HG02943 (cell line): ENCODE data around the gene C16orf54.
A peak's percentile ranks its signal among the peaks of the same experiment; 100 is the strongest.
"Not testable (repeated sequence)": the region's sequence is repeated elsewhere in the genome, so short reads cannot be mapped to it uniquely, and the experiment has no call there.

Experiments used
- ATAC-seq: cut with Tn5 transposase; IDR thresholded peaks from one replicate; pipeline ENCODE4 v1.9.1; 2021; ENCODE audit warnings: mild to moderate bottlenecking, low read depth, moderate library complexity; ENCODE audit not compliant: unreplicated experiment

C16orf54 gene

GRCh38 chr16:29710227-29711219, 35.3 kb downstream of the C16orf54 start:
- ATAC-seq = no peak

- ATAC-seq = not testable (repeated sequence)
Observed at GRCh38 chr16:29709657-29710056, 36.1 kb downstream of the C16orf54 start.

DNA sequence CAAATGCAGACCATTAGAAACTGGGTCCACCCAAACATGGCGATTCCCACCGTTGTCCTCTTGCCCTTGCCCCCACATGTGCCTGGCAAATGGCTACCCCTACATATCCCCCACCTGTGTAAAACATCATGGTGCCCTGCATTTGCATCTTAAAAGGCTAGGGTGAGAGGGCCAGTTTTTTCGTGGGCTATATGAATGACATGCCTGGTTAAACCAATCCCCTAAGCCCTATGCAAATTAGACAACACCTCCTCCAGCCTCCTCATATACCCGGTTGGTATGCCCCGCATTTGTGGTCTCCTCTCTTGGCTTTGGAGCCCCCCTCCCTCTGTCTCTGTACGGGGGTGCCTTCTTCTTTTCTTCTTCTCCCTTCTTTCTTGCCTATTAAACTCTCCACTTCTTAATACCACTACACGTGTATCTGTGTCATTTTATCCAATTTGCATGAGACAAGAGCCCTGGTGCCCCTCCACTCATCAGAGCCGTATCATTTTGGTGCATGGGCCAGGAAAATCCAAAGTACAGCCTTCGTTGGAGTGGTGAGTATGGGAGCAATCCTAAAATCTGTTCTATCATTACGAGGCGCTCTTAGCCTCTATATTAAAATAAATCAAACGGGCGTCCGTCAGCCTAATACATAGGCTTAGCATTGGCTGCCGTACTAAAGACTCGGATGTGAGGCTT, 36.7 kb downstream of the C16orf54 start:
- no peak for ATAC-seq

GRCh38 chr16:29707160-29707559, 38.6 kb downstream of the C16orf54 start:
- not testable (repeated sequence) for ATAC-seq

DNA sequence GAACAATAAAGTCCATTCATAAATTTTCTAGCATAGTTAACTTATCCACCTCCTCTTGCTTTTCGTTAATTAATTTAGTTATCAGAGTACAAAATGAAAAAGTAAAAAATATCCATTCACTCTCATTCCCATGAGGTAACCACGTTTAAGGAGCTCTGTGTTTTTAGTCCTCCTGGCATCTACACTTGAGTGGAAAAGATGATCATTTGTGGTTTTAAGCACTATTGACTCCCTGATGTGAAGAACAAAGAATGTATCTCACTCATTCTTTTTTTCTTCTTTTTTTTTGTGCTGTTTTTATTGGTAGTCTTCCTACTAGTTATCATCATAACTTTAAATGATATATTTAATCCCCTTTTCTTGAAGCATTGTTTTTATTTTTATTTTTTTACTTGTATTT, 40.8 kb downstream of the C16orf54 start:
- no peak for ATAC-seq

DNA sequence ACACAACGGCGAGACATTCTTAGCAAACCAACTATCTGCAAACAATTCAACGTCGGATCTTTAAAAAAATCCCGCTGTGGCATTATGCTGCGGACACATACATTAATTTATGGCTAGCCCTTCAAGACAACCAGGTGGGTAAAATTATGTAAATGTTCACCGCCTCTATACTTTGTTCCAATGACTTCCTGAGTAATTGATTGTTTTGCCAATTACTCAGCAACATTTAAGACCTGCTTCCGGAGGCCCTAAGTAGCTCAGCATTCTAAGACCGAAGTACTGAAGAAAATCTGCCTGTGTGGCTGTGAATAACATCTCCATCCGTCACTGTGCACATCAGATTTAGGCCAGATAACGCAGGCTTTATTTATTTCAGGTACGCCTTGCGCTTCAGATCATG, 43.5 kb downstream of the C16orf54 start:
- ATAC-seq = peak; percentile 40

DNA sequence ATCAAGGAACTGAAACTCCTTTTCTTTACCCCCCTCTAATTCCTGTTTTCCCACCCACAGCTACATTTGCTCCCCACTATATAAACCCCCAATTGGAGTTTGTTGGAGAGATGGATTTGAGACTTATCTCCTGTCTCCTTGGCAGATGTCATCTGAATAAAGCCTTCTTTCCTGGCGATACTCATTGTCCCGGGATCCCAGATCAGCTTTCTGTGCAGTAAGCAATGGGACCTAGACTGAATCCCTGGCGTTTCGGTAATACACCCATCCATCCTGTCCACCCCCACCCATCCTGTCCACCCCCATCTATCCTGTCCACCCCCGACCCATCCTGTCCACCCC, 44.6 kb downstream of the C16orf54 start:
- no peak for ATAC-seq

DNA sequence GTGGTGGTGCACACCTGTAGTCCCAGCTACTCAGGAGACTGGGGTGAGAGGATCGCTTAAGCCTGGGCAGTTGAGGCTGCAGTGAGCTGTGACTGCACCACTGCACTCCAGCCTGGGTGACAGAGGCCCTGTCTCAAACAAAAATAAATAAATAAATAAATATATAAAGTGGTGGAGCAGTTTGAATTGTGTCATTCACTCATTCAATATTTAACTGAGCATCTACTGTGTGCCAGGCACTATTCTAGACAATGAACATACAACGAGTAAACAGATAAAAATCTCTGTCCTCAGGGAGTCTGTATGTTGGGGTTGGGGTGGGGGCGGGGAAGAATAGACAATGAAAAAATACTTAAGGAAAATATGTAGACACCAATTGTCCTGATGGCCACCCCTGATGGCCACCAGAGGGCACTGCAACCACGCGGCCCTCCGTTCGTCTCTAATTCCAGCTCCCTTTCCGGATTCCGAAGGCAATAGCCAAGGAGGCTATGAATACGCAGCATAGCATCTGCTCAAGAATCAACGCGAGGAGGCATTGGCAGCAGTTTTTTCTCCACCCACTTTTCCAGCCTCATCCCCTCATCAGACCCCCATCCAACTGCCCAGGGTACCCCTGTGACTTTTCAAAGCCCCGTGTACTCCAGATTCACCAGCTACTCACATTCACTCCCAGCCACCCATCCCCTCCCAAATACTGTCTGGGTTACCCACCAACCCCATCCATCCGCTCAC, 45.4 kb downstream of the C16orf54 start:
- no peak for ATAC-seq

DNA sequence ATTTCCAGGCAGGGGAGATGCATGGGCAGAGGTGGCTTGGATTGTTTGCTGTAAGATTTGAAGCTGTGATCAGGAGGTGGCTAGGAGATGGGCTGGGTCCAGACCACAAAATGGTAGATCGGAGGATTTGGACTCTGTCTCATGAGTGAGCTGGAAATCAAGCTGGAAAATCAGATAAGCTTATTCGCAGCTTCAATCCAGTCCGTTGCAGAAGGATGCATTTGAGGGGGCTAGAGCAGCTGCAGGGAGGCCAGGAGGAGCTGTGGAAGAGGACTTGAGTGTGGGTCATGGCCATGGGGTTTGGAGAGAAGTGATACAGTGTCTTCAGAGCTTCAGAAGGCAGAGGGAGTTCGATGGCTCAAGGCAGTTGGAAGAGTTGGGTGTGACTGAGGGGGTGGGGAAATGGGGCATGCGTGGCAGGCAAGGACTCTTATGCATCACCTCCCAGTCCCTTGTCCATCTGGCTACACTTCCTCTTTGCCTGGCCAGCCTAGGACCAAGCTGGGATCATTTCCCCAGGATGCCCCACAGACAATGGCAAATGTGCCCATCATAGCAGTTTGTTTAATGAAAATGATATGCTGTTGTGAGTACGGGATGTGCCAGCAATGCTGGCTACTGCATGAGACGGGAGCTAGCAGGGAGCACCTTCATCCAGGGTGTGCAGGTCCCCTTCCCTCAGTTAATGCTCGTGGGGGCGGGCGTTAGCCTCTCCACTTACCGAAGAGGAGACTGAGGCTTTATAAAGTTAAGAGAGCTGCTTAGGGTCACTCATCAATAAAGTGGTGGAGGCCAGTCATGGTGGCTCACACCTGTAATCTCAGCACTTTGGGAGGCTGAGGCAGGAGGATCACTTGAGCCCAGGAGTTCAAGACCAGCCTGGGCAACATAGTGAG, 46.2 kb downstream of the C16orf54 start:
- ATAC-seq = no peak

GRCh38 chr16:29698484-29699323, 47.1 kb downstream of the C16orf54 start:
- no peak for ATAC-seq

DNA sequence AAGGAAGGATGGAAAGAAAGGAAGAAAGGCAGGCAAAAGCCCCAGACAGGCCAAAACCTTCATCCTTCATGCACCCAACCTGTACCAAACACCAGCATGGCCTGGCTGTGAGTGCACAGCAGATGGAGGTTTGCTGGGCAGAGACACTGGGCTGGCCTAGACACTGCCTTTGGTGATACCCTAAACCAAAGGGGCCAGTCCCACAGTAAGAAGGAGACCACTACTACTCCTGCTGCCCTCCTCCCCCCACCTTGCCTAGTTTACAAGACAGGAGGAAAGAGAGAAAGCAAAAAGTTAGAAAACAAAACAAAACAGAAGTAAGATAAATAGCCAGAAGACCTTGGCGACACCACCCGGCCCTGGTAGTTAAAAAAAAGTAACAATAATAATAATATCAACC, 47.7 kb downstream of the C16orf54 start:
- no peak for ATAC-seq

DNA sequence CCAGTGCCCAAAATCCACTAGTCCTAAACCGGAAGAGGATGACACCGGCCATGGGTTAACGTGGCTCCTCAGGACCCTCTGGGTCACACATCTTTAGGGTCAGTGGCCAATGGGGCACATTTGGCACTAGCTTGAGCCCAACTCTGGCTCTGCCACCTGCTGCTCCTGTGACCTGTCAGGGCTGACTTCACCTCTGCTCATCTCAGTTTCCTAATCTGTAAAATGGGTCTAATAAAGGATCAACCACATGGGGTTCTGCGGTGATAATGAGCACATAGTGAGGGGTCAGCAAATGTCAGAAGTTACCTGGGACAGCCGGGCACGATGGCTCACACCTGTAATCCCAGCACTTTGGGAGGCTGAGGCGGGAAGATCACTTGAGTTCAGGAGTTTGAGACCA, 48.4 kb downstream of the C16orf54 start:
- ATAC-seq = no peak

DNA sequence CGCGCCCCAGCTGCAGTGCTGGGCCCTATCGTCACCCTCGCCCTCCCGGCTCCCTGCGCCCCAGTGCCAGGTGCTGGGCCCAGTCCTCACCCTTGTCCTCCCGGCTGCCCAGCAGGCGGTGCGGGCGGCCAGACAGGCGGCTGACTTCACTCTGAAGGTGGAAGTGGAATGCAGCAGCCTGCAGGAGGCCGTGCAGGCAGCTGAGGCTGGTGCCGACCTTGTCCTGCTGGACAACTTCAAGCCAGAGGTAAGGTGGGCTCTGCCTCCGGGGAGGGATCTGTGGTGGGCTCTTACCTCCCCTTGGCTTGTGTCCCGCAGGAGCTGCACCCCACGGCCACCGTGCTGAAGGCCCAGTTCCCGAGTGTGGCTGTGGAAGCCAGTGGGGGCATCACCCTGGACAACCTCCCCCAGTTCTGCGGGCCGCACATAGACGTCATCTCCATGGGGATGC, 48.9 kb downstream of the C16orf54 start:
- no peak for ATAC-seq

DNA sequence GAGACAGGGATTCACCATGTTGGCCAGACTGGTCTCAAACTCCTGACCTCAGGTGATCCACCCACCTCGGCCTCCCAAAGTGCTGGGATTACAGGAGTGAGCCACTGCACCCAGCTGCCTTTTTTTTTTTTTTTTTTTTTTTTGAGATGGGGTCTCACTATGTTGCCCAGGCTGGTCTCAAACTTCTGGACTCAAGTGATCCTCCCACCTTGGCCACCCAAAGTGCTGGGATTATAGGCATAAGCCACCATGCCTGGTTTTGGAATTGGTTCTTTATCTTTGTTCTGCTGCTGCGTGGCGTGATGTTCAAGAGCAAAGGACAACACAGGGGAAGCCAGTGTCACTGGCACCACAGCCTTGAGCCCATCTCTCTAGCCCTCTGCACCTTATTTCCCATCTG, 50.1 kb downstream of the C16orf54 start:
- ATAC-seq = not testable (repeated sequence)

- no peak for ATAC-seq
Observed at GRCh38 chr16:29694384-29695195, 51.2 kb downstream of the C16orf54 start.

DNA sequence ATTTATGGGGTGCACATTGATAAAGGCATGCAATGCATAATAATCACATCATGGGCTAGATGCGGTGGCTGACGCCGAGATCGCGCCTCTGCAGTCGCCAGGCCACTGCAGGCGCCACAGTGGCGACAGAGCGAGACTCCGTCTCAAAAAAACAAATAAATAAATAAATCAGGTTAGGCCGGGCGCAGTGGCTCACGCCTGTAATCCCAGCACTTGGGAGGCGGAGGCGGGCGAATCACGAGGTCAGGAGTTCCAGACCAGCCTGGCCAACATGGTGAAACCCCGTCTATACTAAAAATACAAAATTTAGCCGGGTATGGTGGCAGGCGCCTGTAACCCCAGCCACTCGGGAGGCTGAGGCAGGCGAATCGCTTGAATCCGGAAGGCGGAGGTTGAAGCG, 53.2 kb downstream of the C16orf54 start:
- ATAC-seq = not testable (repeated sequence)
